Stimulated activated CD4-positive, alpha-beta T cell treated with anti-CD3 and anti-CD28 coated beads, Interleukin-4, amount 100 ng/mL, for 1 hour (primary cell): ENCODE measurements around the gene EFCC1.
"Not testable (repeated sequence)": the region's sequence is repeated elsewhere in the genome, so short reads cannot be mapped to it uniquely, and the experiment has no call there.

Experiments
- DNase-seq: peaks from one replicate; pipeline ENCODE4 v3.0.0-alpha.2; 2020

The EFCC1 gene

DNA sequence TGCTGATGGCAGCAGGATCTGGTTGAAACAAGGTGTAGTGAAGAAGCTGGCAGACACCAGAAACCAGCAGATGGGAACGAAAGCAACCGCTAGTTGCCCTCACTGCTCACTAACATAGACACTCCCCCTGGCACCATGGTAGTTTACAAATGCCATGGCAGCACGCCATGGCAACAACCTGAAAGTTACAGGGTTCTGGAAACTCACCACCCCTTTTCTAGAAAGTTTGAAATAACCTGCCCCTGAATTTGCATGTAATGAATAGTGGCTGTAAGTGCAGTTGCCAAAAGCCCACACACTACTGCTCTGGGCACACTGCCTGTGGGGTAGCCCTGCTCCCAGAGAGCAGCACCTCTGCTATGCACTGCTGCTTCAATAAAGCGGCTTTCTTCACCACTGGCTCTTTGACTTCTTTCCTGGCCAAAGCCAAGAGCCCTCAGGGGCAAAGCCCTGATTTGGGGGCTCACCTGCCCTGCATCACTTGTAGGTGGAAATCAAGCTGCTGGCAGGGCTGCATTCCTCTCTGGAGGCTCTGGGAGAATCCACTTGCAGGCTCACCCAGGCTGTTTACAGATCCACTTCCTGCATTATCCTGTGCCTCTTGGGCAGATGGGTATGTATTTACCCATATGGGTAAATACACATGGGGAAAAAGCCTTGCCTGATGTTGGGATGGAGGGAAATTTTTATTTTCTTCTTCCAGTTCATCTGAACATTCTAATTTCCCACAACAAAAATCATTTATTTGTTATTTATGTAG is 57.5 kb downstream of the EFCC1 start:
- DNase-seq, result no peak

GRCh38 chr3:129059311-129059958 is 58.3 kb downstream of the EFCC1 start:
- no peak for DNase-seq

GRCh38 chr3:129060276-129061022 is 59.3 kb downstream of the EFCC1 start, which contains the start of gene GP9:
TSS of gene GP9 (plus strand) at chr3:129060779. CDS start at chr3:129061740, 961 bp downstream.
- no peak for DNase-seq

DNA sequence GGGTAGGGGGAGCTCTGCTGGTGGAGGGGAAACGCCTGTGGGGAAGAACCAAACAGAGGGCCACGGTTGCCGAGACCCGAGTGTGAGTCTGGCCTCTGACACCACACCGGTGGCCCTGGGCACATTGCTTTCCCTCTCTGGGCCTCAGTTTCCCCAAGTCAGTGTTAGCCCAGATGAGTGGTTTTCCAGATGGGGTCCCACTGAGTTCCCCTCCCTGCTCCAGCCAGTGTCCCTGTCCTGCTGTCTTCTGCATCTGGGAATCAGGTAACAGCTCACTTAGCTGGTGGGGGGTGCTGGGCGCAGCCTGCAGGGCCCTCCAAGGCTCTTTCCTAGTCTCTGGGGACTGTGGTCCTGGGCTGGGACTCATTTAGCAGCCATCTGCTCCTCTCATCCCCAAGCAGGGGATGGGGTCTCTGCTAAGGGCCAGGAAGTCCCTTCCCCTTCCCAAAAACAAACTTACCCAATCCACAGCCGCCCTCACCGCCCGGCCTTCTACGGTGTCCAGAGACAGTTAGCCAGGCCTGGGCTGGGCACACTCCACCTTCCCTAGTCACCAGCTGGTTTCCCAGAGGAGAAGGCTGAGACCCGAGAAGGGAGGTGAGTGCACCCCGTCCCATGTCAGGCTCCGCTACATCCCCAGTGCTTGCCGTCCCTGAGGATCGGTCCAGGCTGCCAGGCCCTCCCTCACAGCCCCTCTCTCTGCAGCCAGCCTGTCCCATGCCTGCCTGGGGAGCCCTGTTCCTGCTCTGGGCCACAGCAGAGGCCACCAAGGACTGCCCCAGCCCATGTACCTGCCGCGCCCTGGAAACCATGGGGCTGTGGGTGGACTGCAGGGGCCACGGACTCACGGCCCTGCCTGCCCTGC is 60.2 kb downstream of the EFCC1 start:
- no peak for DNase-seq

DNA sequence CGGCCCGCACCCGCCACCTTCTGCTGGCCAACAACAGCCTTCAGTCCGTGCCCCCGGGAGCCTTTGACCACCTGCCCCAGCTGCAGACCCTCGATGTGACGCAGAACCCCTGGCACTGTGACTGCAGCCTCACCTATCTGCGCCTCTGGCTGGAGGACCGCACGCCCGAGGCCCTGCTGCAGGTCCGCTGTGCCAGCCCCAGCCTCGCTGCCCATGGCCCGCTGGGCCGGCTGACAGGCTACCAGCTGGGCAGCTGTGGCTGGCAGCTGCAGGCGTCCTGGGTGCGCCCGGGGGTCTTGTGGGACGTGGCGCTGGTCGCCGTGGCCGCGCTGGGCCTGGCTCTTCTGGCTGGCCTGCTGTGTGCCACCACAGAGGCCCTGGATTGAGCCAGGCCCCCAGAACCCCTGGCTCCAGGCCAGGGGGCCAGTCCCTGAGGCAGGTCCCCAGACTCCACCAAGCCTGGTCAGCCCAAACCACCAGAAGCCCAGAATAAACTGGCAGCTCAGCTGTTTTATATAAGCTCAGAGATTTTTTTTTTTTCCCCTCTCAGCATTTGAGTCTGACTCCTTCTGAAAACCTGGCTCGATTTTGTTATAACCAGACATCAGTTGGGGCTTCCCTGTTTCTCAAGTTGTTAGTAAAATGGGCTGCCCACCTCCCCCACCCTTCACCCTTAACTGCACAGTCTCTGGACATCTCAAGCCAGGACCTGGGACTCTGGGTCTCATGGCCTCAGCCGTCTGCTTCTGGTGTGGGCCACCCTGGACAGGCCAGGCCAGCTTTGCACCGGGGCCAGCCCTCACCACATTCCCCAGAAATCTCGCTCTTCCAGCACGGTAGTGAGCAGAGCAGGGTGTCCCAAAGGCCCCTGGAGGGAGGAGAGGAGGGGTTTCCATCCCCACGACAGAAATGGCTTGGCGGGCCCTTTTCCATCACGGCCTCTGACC is 61.1 kb downstream of the EFCC1 start:
- DNase-seq, result no peak

GRCh38 chr3:129063091-129063640 is 62.1 kb downstream of the EFCC1 start:
- DNase-seq, result no peak

GRCh38 chr3:129063841-129064482 is 62.9 kb downstream of the EFCC1 start:
- no peak for DNase-seq

DNA sequence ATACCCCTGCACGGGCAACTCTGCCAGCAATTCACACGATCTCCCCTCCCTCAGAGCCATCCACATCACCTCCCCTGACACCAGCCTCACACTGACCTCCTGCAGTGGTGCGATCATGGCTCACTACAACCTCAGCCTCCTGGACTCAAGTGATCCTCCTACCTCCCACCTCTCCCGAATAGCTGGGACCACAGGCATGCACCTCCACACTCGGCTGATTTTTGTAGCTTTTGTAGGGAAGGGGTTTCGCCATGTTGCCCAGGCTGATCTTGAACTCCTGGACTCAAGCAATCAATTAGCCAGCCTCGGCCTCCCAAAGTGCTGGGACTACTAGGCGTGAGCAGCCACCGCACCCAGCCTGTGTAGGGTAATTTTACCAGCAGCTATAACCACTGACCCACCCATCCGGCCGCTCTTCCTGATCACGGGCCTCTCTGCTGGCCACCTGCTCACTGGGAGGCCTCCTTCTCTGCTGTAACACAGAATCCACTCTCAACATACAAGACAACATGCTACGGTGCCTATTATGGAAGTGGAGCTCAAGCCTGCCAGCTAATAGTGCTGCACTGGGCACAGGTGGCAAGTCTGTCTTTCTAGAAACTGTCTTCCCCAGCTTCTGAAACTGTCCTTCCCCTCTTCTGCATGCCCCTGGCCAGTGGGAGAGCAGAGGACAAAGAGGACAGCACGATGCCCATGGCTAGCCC is 64.1 kb downstream of the EFCC1 start:
- no peak for DNase-seq

GRCh38 chr3:129065720-129066073 is 64.6 kb downstream of the EFCC1 start:
- no peak for DNase-seq

DNA sequence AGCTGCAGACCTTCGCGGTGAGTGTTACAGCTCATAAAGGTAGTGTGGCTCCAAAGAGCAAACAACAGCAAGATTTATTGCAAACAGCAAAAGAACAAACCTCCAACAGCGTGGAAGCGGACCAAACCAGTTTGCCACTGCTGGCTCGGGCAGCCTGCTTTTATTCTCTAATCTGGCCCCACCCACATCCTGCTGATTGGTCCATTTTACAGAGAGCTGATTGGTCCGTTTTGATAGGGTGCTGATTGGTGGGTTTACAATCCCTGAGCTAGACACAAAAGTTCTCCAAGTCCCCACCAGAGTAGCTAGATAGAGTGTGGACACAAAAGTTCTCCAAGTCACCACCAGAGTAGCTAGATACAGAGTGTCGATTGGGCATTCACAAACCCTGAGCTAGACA is 66.6 kb downstream of the EFCC1 start:
- DNase-seq, result not testable (repeated sequence)

DNA sequence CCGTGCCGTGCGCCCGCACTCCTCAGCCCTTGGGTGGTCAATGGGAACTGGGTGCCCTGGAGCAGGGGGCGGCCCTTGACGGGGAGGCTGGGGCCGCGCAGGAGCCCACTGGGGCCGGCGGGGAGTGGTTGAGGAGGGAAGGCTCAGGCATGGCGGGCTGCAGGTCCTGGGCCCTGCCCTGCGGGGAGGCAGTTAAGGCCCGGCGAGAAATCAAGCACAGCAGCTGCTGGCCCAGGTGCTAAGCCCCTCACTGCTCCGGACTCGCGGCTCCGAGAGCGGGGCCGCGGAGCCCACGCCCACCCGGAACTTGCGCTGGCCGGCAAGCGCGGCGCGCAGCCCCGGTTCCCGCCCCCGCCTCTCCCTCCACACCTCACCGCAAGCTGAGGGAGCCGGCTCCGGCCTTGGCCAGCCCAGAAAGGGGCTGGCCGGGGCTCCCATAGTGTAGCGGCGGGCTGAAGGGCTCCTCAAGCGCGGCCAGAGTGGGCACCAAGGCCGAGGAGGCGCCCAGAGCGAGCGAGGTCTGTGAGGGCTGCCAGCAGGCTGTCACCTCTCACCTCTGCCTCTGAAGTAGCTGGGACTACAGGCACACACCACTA is 67.3 kb downstream of the EFCC1 start:
- peak; percentile 5 for DNase-seq

DNA sequence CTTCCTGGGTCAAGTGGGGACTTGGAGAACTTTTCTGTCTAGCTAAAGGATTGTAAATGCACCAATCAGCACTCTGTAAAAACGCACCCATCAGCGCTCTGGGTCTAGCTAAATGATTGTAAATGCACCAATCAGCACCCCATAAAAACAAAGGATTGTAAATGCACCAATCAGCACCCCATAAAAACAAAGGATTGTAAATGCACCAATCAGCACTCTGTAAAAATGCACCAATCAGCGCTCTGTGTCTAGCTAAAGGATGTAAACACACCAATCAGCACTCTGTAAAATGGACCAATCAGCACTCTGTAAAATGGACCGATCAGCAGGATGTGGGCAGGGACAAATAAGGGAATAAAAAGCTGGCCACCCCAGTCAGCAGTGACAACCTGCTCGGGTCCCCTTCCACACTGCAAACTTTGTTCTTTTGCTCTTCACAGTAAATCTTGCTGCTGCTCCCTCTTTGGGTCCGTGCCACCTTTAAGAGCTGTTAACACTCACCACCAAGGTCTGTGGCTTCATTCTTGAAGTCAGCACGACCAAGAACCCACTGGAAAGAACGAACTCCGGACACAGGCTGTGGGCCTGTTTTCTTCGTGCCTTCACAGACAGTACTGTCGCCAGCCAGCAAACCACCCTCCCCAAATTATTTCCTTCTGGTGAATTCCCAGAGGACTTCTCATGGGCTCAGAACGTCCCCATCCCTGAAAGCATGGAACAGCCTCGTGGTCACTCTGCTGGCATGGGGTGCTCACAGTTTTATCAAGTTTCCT is 68.4 kb downstream of the EFCC1 start:
- not testable (repeated sequence) for DNase-seq

DNA sequence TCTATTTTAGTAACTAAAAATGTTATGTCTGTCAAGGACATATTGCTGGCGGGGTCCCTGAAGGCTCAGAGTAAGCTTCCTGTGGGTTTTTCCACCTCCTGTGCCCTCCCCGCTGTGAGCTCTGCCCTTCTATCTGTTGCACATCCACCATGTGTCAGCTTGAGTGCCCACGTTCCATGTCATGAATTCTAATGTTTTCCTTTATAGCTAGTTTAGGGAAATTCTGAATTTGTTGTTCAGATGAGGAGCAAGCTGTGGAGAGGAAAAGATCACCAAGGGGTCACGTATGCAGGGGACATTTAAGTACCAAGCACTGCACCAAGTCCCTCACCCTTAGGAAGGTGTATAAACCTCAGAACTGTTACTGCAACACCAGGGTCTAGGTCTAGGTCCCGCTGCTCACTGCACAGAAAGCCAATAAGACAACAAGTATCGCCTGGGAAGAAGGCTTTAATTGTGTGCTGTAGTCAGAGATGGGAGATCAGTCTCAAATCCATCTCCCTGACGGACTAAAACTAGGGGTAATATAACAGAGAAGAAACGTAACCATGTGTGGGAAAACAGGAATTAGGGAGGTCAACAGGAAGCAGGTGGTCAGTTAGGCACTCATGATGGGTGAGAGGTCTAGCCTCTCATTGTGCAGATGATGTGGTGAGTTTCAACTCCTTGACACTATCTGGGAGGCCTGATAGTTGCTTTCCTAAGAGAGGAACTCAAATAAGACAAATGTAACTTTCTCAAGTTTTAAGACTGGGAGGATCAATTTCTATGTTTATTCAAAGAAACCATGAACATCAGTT is 69.2 kb downstream of the EFCC1 start:
- DNase-seq, result no peak

- no peak for DNase-seq
Measured at GRCh38 chr3:129077222-129077621, 76.1 kb downstream of the EFCC1 start.

GRCh38 chr3:129078510-129078909 is 77.4 kb downstream of the EFCC1 start:
- no peak for DNase-seq

GRCh38 chr3:129081503-129081902 is 80.4 kb downstream of the EFCC1 start:
- DNase-seq, result no peak

DNA sequence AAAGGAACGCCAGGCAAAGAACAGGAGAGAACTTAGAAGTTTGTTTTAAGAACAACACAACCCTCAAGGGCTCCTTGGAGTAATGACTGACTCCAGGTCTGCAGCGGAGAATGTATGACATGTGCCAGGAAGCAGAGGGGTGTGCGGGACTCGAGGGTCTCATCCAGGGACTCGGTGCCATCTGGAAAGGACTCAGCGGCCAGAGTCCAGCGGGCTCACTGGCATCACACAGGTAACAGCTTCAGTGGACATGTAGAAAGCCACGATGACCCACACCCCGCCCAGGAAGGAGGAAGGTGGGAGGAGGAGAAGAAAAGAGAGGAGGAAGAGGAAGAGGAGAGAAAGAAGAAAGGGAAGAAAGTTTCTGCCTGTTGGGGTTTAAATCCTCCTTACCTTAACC is 80.9 kb downstream of the EFCC1 start:
- DNase-seq, result no peak

GRCh38 chr3:129084501-129084900 is 83.4 kb downstream of the EFCC1 start:
- no peak for DNase-seq
